HL-60/S4 (cell line): ENCODE data around the gene UTP3.
"Not testable (repeated sequence)": the region's sequence is repeated elsewhere in the genome, so short reads cannot be mapped to it uniquely, and the experiment has no call there.

ENCODE experiments used
- in situ Hi-C: fragments of 300-500 bp; cut with MboI; formaldehyde crosslinking; loops from 2 replicates; pipeline ENCODE4 v1.14.3; 2022; ENCODE audit warnings: low sequenced_read_pairs

UTP3 gene

GRCh38 chr4:70713453-70714078 is 25.2 kb downstream of the UTP3 start:
- in situ Hi-C loops = no loop called here

GRCh38 chr4:70714079-70714887 is 26.0 kb downstream of the UTP3 start:
- in situ Hi-C loops = no loop called here

GRCh38 chr4:70715097-70715496 is 26.8 kb downstream of the UTP3 start:
- in situ Hi-C loops = no loop called here

GRCh38 chr4:70718811-70719604 is 30.7 kb downstream of the UTP3 start:
- in situ Hi-C loops = no loop called here

- in situ Hi-C loops = no loop called here
Measured at GRCh38 chr4:70721747-70722146, 33.4 kb downstream of the UTP3 start, which contains the start of gene RUFY3. TSS of gene RUFY3 (plus strand) at chr4:70721964. CDS start at chr4:70722574, 610 bp downstream.

- in situ Hi-C loops = no loop called here
Measured at GRCh38 chr4:70722199-70722791, 34.0 kb downstream of the UTP3 start.

- in situ Hi-C loops = no loop called here
Measured at GRCh38 chr4:70724463-70724862, 36.1 kb downstream of the UTP3 start.

GRCh38 chr4:70725633-70726032 is 37.3 kb downstream of the UTP3 start:
- in situ Hi-C loops = no loop called here

GRCh38 chr4:70726515-70726914 is 38.2 kb downstream of the UTP3 start:
- in situ Hi-C loops = not testable (repeated sequence)

- in situ Hi-C loops = no loop called here
Measured at GRCh38 chr4:70728091-70728490, 39.8 kb downstream of the UTP3 start.

GRCh38 chr4:70732878-70733277 is 44.5 kb downstream of the UTP3 start:
- in situ Hi-C loops = not testable (repeated sequence)

GRCh38 chr4:70734168-70734954 is 46.0 kb downstream of the UTP3 start:
- in situ Hi-C loops = no loop called here

- in situ Hi-C loops = no loop called here
Measured at GRCh38 chr4:70734971-70735370, 46.6 kb downstream of the UTP3 start.

GRCh38 chr4:70735915-70736314 is 47.6 kb downstream of the UTP3 start:
- in situ Hi-C loops = not testable (repeated sequence)

GRCh38 chr4:70737006-70737405 is 48.7 kb downstream of the UTP3 start:
- in situ Hi-C loops = no loop called here

- in situ Hi-C loops = no loop called here
Measured at GRCh38 chr4:70737409-70737808, 49.1 kb downstream of the UTP3 start.

- in situ Hi-C loops = no loop called here
Measured at GRCh38 chr4:70739496-70740337, 51.4 kb downstream of the UTP3 start.
